Measurements from ENCODE around the gene PARD3. TPM values are rescaled to one million over a fixed set of nuclear protein-coding genes. Genes with fewer than 3 reads are reported as not detected.

PARD3 gene
- total RNA-seq, 2 donors from 2014 or later, result 36.1 to 48.5 TPM

GRCh38 chr10:34407324-34407805, 407.7 kb downstream of the PARD3 start:
- no peaks in the 10 kb centered on the region for H3K4me1 ChIP-seq
- no peak for ATAC-seq
- TF ChIP-seq POLR2A (IDR thresholded peaks at IDR 0.05) (no peak), CTCF (IDR thresholded peaks at IDR 0.05) (no peak)
- no peaks in the 10 kb centered on the region for H3K36me3 ChIP-seq (replicated peaks in 1 of 2; ENCODE audit: insufficient read depth in 1 of 2, low read depth in 2 of 2)
- DNase-seq, result no peak
- H3K9me3 ChIP-seq, result no peaks in the 10 kb centered on the region
- no peaks in the 10 kb centered on the region for H3K27me3 ChIP-seq
- intact Hi-C loops (cut with DNase I), result no loop called here
- H3K27ac ChIP-seq, result no peak overlapping the region
- 79 to 87% methylated on average over 7 of the region's 7 CpGs for WGBS, 2 donors
- H3K4me3 ChIP-seq, result no peak overlapping the region

GRCh38 chr10:34406463-34407323, 408.4 kb downstream of the PARD3 start:
- DNase-seq (no peak), ATAC-seq (no peak)
- no peaks in the 10 kb centered on the region for H3K36me3 ChIP-seq (replicated peaks in 1 of 2; ENCODE audit: insufficient read depth in 1 of 2, low read depth in 2 of 2)
- 70 to 91% methylated on average over 4 of the region's 4 CpGs for WGBS, 2 donors
- TF ChIP-seq POLR2A (IDR thresholded peaks at IDR 0.05) (no peak), CTCF (IDR thresholded peaks at IDR 0.05) (no peak)
- no peaks in the 10 kb centered on the region for H3K9me3 ChIP-seq
- H3K27ac ChIP-seq, result no peak overlapping the region
- H3K27me3 ChIP-seq, result no peaks in the 10 kb centered on the region
- H3K4me3 ChIP-seq, result no peak overlapping the region
- intact Hi-C loops (cut with DNase I), result no loop called here
- no peaks in the 10 kb centered on the region for H3K4me1 ChIP-seq

GRCh38 chr10:34405611-34406462, 409.3 kb downstream of the PARD3 start:
- Histone ChIP-seq H3K4me3 (no peak overlapping the region), H3K9me3 (no peaks in the 10 kb centered on the region), H3K27me3 (no peaks in the 10 kb centered on the region), H3K4me1 (peaks cover 3% of the 10 kb centered on the region), H3K27ac (no peak overlapping the region), H3K36me3 (replicated peaks in 1 of 2; ENCODE audit: insufficient read depth in 1 of 2, low read depth in 2 of 2) (no peaks in the 10 kb centered on the region)
- TF ChIP-seq POLR2A (IDR thresholded peaks at IDR 0.05) (no peak), CTCF (IDR thresholded peaks at IDR 0.05) (no peak)
- ATAC-seq (no peak), DNase-seq (no peak)
- intact Hi-C loops (cut with DNase I), result no loop called here
- 81 to 82% methylated on average over 3 of the region's 3 CpGs for WGBS, 2 donors

GRCh38 chr10:34403512-34403911, 411.6 kb downstream of the PARD3 start:
- Histone ChIP-seq H3K4me3 (no peak overlapping the region), H3K4me1 (peaks cover 3% of the 10 kb centered on the region), H3K27ac (no peak overlapping the region), H3K27me3 (no peaks in the 10 kb centered on the region), H3K36me3 (replicated peaks in 1 of 2; ENCODE audit: insufficient read depth in 1 of 2, low read depth in 2 of 2) (no peaks in the 10 kb centered on the region), H3K9me3 (no peaks in the 10 kb centered on the region)
- intact Hi-C loops (cut with DNase I), result no loop called here
- no peak for TF ChIP-seq POLR2A (IDR thresholded peaks at IDR 0.05)
- TF ChIP-seq CTCF (IDR thresholded peaks at IDR 0.05), result no peak
- WGBS, 2 donors, result 81 to 93% methylated on average over 4 of the region's 4 CpGs
- no peak for ATAC-seq
- DNase-seq, result no peak
